GM12874 (cell line): ENCODE results near the gene FSTL1.

Experiments
- CTCF ChIP-seq: IDR thresholded peaks from 2 replicates; pipeline ENCODE4 v1.5.1; 2011; ENCODE audit warnings: low read depth, mild to moderate bottlenecking, control low read depth, low read length, moderate library complexity; ENCODE audit not compliant: insufficient read depth

FSTL1 gene

DNA sequence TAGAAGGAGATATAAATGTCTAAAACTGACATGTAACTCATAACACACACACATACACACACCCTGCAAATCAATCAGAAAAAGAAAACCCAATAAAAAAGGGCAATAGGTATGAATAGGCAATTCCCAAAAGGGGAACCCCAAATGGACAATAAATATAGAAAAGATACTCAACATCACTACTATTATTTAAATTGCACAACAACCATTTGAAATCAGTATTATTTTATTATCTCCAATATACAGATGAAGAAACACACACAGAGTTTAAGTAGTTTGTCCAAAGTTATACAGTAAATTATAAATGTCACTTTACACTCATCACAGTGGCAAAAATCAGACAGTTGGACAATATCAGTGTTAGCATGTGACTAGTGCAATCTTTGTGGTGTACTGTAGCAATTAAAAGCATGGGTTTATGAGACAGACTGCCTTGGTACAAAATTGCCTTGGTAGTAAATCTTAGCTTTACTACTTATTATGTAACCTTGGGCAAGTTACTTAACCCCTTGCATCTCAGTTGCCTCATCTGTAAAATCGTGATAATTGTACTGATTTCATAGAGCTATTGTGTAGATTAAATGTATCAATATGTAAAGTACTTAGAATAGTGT, 3.4 kb upstream of the FSTL1 start:
- TF ChIP-seq CTCF = no peak

DNA sequence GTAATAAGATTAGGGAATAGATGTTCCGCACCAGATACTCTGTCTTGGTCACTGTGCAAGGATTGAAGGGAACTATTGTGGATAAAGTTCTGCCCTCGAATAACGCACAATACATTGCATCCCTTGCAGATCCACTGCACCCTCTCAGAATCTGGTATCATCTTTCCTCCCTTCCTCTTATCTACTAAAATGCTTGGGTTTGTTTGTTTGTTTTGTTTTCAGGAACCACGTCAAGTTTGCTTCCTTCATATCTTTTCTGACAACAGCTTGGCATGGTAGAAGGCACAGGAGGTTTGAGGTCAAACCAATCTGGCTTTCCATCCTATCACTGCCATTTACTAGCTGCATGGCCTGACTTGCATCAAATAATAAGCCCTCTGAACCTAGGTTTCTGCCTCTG, 2.0 kb upstream of the FSTL1 start:
- no peak for TF ChIP-seq CTCF

DNA sequence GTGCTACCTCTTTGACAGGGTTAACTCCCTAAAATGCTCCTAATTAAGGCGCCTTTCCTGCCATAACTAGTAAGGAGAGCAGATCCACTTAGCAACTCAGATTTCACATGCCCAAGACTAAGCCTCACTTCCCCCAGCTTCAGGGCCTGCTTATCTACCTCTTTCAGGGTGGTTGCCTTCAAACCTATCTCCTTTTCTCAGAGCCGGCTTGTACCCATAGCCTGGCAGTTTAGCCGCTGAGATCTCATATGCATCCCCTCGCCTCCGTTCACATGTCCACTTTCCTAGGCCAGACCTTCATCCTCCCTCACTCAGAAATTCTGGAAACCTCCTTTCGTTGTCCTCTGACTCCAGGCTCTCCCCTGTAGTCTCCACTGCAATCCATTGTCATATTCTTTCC, 1.0 kb upstream of the FSTL1 start:
- no peak for TF ChIP-seq CTCF

- no peak for TF ChIP-seq CTCF
Observed at GRCh38 chr3:120451272-120451761, 525 bp upstream of the FSTL1 start.

GRCh38 chr3:120449701-120450599, 842 bp downstream of the FSTL1 start:
- no peak for TF ChIP-seq CTCF

DNA sequence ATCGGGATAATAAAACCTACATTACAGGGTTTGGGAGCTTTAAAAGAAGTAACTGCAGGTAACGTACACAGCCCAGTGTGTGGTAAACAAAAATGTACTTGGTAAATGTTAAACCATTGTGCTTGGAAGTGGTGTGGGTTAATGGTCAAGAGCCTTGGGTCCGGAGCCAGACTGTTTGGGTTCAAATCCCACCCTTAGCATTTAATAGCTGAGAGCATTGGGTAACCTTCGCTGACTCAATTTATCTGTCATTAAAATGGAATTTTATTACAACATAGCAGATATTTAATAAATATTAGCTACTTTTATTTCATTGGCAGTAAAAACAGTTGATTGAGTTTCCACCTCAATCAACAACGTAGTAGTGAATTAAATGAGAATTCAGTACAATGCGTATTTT, 1.5 kb downstream of the FSTL1 start:
- no peak for TF ChIP-seq CTCF

DNA sequence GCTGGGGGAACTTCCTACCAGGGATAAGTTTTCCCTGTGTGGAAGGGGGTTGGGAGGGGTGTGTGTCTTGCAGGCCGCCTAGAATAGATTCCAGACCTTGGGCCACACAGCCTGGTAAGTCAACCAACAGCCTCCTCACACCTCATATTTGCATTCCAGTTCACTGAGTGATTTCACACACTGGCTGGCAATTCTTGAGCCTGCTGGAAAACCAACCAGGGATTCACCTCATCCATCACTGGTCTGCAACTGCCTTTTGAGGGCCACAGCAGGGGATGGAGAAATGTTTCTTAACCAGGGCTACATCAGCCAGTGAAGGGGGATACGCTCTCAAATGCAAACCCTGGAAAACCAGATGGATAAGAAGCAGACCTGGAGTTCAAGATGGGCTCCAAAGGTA, 2.0 kb downstream of the FSTL1 start:
- TF ChIP-seq CTCF = no peak
